GM18907 (cell line): ENCODE results near the gene CHRM2.

Experiments
- ATAC-seq: cut with Tn5 transposase; IDR thresholded peaks from one replicate; pipeline ENCODE4 v1.9.1; 2021; ENCODE audit warnings: mild to moderate bottlenecking, moderate library complexity; ENCODE audit not compliant: unreplicated experiment

The CHRM2 gene

DNA sequence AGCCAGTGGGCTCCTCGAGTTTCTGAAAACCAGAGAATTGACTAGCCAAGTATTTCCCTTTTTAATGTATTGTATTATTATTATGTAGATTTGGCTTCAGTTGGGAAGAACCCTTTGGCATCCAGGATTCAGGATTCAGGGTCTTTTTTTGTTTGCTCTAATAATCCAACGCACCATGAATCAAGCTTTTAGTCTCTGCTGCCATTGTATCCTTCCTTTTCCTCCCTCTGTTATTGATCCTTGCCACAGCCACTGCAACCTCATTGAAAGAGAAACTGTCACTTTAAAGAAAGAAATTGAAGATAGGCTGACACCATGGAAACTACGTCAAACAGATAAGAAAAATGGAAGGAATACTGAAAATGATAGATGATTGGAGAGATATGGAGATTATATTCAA is 150.0 kb downstream of the CHRM2 start:
- no peak for ATAC-seq

DNA sequence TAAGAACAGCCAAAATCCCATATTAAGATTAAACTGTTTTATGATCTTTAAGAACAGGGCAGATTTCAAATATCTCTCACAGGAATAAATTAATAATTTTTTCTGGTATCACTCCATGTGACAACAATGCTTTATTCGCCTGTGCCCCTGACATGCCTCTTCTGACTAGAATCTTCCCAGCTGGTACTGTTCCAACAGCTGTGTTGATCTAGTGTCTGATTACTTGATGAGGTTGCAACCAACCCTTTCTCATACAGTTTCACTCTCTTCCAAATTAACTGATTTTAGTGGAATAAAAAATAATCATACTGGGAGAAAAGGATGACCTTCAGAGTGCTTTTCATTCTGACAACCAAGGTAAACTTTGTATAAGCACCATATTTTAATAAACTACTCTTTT is 151.9 kb downstream of the CHRM2 start:
- no peak for ATAC-seq

DNA sequence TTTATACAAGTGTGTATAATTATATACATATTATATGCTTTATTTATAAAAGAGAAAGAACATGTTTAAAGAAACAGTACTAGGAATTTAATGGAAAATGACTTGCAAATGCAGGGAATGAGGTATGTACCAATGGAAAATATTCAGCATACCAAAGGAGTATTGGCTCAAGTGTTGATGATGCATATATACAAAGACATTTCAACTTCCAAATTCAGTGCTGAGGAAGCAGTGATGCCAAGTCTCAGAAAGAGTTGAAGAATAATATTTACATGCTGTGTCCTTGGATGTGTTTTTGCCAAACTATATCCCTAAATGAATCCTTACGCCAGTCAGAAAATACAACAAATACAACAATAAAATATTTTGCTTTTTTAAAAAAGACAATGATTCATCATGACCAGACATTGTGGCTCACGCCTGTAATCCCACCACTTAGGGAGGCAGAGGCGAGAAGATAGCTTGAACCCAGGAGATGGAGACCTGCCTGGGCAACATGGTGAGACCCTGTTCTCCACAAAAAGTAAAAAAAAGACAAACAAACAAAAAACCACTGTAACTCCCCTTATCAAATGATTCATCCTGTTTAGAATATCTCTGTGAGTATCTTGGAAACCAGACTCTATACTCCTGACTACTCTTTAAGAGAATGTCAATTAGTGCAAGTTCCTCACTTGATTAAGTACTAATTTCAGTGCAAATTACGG is 157.2 kb downstream of the CHRM2 start:
- ATAC-seq: no peak

DNA sequence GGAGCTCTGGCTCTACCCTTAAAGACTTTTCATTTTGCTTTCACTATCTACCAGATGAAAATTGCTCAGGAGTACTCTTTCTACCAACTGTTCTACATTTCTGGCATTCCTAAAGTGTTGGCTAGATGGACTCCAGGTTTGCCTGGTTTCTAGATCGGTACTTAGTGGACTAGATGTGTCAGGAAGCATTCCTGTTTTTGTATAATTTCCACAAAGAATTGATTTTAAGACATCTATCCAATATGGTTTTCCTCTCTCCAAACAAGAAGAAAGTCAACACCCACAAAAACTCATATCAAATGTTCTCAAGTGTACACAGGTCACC is 157.7 kb downstream of the CHRM2 start:
- no peak for ATAC-seq

DNA sequence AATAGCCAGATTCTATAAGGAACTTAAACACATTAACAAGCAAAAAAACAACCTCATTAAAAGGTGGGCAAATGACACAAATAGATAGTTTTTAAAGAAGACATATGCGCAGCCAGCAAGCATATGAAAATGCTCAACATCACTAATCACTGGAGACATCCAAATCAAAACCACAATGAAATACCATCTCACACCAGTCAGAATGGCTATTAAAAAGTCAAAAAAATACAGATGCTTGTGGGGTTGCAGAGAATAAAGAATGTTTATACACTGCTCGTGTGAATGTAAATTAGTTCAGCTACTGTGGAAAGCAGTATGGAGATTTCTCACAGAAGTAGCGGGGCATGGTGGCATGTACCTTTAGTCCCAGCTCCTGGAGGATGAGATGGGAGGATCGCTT is 164.0 kb downstream of the CHRM2 start:
- no peak for ATAC-seq

DNA sequence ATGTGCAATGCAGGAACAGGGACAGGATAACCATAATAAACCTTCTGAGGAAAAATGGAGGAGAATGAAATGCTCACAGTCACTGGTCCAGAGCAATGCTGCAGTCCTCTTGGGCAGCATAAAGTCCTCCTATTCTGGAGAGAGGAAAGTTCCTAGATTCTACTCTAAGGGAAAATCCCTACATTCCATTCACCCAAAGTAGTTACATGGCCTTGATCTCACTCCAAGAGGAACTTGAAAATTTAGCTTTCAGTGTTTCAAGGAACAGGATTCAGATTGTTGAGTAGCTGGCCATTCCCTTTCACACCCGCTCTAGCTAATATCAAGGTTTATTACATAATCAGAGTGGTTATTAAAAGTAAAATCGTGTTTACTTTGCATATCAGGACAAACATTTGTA is 168.3 kb downstream of the CHRM2 start:
- no peak for ATAC-seq

DNA sequence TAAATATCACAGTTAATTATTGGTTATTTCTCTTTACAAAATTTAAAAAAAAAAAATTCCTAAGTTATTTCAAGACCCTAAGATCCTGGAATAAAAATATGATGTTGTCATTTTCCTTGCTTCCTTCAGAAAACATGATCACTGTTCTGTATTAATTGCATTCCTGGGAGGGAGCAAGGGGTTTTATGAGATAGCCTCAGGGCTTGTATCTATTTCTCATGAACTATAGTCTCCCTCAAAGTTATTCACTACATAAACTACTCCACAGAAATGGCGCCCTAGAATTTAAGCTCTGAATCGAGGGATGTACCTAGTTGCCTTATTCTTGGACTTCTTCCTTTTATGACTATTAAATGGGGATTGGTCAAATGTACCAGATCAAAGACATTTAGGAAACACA is 170.3 kb downstream of the CHRM2 start:
- ATAC-seq: no peak

DNA sequence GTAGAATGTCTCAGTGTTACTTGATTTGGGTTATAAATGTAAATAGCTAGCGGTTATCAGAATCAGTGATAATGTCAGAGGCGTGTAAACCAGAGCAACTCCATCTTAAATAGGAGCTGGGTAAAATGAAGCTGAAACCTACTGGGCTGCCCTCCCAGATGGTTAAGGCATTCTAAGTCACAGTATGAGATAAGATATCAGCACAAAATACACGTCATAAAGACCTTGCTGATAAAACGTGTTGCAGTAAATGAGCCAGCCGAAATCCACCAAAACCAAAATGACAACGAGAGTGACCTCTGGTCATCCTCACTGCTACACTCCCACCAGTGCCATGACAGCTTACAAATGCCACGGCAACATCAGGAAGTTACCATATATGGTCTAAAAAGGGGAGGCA is 172.3 kb downstream of the CHRM2 start:
- ATAC-seq: no peak

DNA sequence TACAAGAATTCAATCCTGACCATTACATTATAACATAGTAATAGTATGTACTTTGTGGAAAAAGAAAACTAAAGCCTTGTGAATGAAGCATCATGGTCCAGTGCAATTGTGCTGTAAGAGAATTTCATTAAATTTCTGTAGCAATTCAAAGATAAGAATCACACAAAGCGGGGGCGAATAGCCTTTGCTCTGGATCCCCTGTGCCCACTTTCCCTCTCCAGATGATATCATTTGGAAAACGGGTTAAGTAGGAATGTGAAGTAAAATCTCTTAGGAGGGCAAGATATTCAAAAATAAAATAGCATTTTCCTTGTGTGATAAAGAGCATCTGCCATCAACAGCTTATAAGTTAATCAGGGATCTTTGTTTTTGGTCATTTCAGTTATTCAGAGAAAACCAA is 177.1 kb downstream of the CHRM2 start:
- no peak for ATAC-seq

DNA sequence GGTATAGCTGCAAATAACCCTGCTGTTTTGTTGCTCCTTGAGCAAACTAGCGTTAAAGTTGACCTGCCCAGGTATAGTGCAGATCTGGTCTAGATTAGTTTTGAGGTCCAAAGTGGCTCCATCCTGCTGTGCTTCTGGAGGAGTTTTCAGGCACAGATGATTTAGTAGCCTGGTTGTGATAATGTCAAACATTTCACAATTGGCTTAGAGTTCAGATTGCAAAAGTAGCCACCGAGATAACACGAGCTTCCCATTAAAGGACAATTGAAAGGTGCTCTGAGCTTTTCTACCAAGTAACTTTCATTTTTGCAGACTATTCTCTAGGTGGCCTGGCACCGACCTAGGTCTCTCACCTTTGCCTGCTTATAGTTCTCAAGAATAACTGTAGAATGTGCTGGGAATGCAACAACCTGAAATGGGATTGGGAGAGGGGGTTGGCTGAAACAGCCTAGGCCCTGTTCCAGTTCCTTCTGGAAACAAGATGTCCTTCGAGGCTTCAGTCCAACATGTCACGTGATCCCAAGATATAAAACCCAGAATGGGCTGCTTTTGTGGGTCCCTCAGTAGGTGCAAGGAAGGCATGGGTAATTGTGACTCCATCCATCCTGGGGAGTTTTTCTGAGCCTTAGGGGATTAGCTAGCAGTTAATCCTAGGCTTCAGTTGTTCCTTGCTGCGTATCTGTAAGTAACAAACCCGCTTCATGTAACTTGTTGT is 201.0 kb downstream of the CHRM2 start:
- no peak for ATAC-seq
